DLD1 (cell line): ENCODE measurements around the gene WDFY2.
"Not testable (repeated sequence)": the region's sequence is repeated elsewhere in the genome, so short reads cannot be mapped to it uniquely, and the experiment has no call there.

Experiments used
- in situ Hi-C: cut with HindIII; loops from 2 replicates; pipeline ENCODE4 v1.10.0; 2017; ENCODE audit warnings: low sequenced_read_pairs

WDFY2 gene

DNA sequence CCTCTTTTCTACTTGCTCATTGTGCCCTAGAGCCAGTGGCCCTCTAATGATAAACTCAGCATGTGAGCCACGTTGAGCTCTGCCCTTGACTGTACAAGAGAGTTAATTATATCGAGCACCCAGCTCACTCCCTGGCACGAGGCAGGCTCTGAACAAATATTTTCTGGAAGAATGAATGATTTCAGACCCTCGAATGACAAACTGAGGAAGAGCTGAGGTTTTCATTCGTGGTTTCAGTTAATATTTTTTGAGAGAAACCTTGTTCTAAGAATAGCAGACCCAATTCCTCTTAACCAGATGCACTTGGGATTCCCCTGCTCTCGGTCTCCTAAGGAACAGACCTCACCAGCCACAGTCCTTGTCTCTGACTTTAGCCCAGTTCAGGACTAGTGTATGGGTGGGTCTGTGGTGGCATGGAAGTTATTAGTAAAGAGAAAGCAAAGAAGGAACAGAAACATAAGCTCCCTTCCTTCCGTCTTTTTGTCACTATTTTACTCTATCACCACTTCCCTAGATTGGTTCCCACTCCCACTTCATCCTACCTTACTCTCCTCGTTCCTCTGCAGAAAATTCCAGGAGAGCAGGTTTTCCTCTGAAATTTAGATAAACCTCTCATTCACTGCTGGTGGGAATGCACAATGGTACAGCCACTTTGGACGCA lies 22.1 kb upstream of the WDFY2 start:
- in situ Hi-C loops, result no loop called here

DNA sequence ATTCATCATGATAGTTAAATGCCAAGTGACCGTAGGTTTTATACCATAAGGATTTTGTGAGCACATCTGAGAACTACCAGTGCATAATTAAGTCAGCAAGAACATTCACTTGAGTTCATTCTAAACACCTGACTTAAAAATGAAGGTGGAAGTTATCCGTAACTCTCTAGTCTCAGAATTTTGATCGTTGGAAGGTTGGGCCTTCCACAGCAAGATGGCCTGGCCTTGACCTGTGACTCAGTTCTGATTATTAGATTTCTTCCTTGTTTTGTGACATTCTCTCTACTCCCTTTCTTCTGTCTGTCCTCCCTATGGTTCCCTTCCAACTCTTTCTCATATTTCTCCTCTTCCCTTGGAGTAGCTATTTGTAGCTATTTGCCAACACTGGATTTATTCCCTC lies 20.0 kb upstream of the WDFY2 start:
- in situ Hi-C loops, result no loop called here

DNA sequence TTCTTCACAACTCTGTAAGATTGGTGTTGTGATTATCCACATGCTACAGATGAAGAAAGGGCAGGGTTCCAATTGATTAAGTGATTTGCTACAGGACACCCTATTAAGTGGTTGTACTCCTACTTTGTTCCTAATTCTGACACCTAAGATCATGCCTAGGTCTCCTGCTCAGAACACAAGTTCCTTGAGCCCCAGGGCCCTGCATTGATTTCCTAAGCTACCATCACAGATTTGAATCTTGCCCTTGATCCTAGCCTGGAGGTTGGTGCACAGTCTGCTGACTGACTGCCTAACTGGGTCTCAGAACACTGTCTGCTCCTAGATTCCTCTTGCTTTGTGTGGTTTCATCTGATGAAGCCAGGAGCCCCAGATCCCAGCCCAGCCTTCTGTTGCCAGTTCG lies 19.6 kb upstream of the WDFY2 start:
- in situ Hi-C loops, result no loop called here

DNA sequence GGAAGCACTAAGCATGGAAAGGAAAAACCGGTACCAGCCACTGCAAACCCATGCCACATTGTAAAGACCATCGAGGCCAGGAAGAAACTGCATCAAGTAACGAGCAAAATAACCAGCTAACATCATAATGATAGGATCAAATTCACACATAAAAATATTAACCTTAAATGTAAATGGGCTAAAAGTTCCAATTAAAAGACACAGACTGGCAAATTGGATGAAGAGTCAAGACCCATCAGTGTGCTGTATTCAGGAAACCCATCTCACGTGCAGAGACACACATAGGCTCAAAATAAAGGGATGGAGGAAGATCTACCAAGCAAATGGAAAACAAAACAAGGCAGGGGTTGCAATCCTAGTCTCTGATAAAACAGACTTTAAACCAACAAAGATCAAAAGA lies 15.3 kb upstream of the WDFY2 start:
- in situ Hi-C loops, result not testable (repeated sequence)

DNA sequence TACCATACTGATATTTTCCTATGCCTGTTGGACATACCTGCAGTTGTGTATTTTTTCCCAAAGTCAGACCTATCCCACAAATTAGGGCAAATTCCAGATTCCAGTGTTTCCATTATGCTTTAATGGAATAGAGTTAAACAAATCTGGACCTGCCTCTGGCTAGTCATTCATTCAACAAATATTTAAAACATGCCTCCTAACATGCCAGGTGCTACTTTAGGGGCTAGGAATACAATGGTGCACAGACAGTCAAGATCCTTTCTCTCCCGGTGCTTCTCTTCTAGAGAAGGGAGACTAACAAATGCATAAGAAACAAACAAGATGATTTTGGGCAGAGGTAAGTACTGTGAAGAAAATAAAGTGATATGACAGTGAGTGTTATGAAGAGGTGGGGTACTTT lies 7.5 kb upstream of the WDFY2 start:
- in situ Hi-C loops, result no loop called here

DNA sequence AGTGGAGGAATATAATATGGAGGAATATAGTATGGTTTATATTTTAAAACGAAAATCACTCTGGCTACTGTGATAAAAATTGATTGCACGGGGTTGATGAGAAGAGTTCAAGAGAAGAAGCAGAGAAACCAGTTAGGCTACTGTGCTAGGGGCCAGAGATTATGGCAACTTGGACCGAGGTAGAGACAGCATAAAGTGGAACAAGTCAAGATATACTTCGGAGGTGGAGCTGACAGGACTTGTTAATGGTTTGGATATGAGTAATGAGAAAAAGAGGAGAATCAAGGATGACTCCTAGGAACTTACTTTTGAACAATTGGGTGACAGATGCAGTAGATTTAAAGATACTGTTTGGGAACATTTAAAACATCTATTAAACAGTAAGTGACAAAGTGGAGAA lies 6.6 kb upstream of the WDFY2 start:
- in situ Hi-C loops, result no loop called here

DNA sequence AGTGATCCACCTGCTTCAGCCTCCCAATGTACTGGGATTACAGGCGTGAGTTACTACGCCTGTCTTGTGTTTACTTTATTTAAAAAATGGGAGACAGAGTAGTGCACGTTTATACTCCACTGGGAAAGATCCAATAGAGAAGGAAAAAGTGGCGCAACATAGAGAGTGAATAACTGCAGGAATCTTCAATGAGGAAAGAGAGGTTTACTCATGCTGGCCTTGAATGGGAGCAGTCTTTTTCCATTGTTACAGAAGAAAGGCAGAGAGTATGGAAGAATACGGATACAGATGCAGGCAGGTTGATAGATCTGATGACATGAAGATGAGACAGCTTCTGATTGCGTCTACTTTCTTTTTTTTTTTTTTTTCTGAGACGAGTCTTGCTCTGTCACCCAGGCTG lies 4.6 kb upstream of the WDFY2 start:
- in situ Hi-C loops, result no loop called here

DNA sequence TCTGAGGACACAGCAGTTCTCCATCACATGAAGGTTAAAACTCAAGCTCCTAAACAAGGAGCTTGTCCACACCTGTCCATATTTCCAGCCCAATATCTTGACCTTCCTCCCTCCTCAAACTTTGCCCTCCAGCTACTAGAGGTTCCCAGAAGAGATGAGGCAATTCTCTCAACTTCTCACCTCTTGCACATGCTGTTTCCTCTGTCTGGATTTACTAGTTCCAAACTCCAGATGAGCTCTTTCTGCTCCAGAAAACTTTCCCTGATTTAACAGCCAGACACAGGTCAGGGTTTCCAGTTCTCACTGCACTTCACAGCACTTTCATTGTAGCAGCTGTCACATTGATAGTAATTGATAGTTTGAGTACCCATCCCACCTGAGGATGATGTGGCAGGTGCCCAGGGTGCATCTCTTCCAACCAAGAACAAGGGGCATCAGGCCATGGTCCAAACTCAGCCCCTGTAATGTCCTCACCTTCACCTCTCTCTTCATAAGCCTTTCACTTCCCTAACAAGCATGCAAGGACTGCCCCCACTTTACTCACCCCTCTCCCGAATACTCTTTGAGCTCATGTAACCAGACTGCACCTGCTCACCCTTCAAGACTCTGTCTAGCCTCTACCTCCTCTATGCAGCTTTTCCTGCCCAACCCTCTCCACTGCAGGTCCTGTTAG lies 3.0 kb upstream of the WDFY2 start:
- in situ Hi-C loops, result no loop called here

DNA sequence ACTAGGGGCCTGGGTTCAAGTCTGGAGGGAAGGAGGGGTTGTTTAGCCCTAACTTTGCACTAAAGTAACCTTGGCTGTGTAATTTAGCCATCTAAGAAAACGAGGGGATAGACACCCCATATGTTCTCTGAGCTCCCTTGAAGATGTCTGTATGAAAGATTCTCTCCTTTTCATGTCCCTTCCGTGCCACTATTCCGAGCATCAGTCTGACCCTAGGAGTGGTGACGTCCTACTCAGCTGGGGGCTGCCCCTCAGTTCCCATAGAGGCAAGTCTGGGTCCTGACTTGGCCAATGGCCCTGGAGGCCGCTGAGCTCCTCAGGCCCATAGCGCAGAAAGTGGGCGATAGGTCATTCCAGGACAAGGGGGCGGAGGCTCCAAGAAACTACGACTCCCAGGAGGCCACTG lies 790 bp upstream of the WDFY2 start:
- in situ Hi-C loops, result no loop called here

DNA sequence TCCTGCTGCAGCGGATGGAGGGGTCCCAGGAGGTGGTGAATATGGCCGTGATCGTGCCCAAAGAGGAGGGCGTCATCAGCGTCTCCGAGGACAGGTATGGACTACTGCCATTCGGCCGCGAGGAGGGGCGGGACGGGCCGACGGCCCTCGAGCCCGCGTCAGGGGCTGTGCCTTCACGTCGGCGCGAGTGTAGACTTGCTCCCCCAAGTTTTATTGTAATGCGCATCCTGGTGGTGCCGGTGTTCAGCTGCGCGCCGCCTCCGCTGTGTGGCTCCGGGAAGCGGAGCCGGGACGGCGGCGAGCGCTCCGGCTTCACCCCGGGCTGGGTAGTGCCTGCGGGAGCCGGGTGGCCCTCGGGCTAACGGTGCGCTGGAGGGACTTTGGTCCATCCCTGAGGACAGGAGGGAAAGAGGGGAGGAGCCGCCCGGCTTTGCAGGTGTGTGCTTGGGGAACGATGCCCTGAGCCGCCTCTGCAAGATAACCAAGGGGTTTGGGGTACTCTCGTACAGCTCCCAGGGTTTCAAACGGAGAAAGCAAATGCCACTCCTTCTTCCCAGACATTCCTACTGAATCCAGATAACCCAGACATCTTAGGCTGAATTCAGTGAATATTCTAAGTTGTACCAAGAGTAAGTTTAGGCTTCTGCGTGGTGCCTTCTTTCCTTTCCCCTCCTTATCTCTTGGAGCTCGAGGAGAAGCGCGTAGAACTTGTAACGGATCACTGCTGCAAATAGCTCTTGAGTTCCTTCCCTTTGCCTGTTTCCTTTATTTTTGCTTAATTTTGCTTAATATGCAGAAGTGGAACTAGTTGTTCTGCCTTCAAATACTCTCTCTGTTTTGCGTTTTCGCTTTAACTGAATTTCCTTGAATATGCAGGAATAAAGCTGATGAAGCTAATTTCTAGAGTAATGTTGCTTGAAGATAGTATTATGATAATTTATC lies 740 bp downstream of the WDFY2 start:
- in situ Hi-C loops, result no loop called here

DNA sequence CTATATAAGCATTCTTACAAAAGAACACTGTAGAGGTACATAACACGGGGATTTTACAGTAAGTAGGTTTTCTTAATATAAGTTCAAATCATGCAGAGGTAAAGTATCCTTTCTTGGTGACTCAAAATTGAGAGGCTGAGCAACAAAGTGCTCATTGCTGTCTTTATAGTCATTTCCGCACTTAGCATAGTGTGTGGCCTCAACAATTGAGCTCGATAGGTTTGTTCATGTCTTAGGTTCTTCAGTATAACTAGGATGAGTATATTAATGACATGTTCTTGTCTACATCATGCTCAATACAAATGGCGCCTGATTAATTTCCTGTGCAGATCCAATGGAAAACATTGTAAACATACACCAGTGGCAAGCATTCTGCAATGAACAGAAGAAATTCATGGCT lies 1.4 kb downstream of the WDFY2 start:
- in situ Hi-C loops, result no loop called here

DNA sequence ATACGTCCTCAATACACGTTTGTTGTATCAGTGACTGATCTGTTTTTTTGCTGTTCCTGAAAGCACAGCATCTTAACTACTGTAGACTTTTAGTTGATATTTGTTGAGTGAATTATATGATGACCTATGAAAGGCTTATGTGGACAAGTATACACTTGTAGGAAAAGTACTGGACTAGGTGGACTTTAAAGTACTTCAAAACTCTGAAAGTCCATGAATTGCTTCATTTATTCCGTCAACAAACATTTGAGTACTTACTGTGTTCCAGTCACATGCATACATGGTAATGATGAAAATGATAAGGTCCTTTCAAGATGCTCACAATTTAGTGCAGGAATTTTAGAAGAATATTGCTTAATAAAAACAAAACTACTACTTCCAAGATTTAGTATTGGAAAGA lies 3.1 kb downstream of the WDFY2 start:
- in situ Hi-C loops, result no loop called here

DNA sequence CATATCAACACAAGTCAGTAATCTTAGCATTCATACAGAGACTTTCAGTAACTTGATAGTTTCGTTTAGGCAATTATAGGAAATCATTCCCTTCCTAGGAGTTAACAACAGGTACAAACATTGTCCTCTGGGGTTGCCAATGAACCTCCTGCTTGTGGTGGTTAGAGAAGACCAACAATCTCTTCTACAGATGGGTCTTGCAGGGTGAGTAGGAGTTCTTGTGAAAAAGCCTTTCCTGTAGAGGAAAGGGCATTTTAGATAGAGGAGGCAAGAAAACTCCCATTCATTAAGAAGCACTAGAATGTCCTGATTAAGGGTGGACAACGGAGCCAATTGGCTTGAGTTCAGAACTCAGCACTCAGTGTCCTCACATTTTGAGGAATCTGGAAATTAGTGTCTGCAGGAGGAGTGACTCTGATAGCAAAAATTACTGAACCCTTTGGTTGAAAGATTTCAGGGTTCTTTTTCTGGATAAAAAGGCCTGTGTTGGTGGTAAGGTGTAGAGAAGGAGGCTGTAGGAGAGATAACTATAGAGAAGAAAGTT lies 4.2 kb downstream of the WDFY2 start:
- in situ Hi-C loops, result no loop called here

DNA sequence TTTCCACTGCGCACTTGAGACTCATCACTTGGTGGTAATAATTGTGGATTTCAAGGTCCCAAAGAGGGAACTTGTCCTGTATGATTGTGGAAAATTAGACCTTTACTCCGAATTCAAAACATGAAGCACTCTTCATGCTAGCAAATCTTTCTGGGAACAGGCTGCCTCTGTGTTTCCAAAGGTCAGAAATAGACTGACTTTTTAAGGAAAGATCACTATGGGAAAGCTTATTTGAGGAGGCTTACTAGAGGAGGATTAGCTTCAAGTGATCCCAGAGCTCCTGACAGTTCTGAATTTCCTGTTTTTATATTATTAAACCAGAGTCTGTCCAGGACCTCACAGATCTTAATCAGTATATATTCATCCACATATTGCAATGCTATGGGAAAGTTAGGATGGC lies 5.5 kb downstream of the WDFY2 start:
- in situ Hi-C loops, result no loop called here

DNA sequence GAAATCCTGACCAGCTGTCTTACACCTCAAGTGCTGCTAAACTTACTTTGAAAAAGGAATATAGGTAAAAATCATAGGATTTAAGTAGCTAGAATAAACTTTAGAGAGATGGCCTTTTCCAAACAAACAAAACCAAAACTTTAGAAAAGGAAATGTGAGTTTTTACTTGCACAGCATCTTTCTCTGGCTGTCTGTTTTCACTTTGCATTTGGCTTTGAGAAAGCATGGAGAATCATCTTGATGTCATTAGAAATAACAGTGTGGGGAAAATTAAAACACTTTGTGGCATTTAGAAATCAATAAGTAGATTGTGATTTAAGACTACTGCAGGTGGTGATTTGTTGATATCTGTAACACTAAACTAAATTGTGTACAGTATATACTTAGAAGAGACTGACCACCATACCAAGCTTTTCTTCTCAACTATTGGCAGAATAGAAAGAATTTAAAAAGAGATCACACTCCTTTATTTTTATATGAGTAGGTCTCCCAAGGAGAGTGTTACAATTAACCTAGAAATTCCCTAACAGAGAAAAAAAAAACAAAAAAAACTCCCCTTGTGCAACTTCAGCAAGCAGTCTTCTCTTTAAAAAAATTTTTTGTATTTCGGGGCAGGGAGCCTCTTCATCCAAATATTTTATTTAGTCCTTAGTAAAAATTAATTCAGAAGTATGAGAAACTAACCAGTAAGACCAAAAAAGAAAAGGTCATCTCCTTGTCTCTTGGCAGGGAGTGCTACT lies 6.1 kb downstream of the WDFY2 start:
- in situ Hi-C loops, result no loop called here

DNA sequence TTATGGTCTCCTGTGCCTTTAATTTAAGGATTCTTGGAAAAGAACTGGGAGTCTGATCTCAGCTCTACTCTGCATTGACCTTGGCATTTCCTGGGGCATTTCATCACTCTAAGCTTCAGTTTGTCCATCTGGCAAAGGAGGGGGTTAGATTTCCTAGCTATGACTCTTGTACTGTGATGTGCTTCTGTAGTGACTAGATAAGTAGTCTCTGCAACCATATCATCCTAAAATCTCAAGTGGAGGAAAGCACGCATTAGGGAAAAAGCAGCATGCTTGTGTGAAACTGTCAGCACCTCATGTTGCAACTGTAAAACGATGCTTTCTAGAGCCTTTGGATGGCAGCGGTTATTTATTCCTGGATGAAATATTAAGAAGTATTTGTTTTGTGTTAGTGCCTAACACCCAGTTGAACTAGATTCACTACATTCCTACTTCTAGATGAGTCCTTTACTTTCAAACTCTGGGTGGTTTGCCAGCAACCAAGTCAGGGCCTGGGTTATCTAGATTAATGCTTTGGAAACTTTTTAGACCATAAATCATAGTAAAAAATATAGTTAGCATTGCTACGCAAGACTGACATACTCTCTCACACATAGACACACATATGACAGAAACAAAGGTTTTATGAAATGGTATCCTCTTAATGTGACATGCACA lies 6.8 kb downstream of the WDFY2 start:
- in situ Hi-C loops, result no loop called here

DNA sequence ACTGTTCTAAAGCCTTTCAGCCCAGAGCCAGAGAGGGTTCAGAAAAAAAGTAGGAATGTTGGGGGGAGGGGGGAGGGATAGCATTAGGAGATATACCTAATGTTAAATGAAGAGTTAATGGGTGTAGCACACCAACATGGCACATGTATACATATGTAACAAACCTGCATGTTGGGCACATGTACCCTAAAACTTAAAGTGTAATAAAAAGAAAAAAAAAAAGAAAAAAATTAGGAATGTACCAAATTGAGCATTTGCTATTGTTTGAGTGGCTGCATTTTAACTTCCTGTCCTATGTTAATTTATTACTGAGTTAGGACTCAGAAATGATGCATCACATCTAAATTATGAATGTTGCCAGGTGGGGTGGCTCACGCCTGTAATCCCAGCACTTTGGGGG lies 7.7 kb downstream of the WDFY2 start:
- in situ Hi-C loops, result not testable (repeated sequence)

DNA sequence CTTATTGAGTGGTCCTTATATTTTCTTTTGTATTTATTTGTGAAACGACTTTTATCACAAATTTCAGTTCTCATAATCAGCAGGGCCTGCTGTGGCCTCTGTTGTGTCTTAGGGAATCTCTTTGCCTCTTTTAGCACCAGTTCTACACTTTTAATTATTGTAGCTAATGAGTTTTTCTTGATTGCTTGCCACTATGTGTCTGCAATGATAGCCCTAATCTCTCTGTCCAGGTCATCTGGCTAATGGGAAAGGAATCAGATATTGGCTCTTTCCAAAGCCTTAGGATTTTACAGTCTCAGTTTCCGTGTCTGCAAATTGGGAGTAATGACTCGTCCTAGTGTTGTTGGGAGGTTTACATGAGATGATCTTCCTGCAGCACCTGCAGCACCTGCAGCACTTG lies 10.2 kb downstream of the WDFY2 start:
- in situ Hi-C loops, result no loop called here

DNA sequence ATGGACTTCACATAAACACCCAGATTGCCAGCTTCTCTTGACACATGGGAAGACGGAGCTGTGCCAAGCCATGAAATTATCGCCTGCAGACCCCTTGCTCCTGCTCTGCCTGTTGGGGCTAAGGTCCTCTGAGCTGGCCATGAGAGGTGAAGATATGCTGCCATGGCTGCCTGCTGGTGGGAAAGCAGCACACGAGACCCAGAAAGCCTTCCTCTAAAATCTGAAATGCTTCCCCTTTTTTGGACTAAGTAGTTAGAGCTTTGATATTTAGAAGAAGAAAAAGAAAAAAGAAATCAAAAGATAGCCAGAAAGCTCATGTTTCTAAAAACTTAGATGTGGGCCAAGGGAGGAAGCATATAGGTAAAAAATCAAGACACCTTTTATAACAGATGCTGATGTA lies 11.2 kb downstream of the WDFY2 start:
- in situ Hi-C loops, result no loop called here

DNA sequence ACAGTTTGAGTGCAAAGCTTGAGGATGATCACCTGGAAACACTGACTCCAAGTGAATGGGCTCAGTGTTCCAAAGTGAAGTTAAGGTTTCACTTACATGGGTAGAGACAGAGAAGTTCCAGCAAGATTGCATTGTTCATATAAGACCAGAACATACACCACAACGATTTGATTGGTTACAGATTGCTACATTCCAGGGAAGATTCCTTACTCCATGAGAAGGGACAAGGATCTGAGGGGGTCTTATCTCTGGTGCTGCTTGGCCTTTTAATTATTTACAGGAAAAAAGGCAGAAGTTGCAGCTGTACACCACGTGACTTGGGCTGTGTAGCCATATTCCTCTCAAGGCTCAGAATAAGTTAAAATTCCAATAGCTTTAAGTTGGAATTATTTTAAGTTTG lies 12.3 kb downstream of the WDFY2 start:
- in situ Hi-C loops, result no loop called here
